ENCODE measurements around the gene PEX14. TPM values are rescaled to one million over a fixed set of nuclear protein-coding genes. Genes with fewer than 3 reads are reported as not detected.

PEX14 gene
- total RNA-seq, 1 experiment from 2014 or later: 27.3 TPM

DNA sequence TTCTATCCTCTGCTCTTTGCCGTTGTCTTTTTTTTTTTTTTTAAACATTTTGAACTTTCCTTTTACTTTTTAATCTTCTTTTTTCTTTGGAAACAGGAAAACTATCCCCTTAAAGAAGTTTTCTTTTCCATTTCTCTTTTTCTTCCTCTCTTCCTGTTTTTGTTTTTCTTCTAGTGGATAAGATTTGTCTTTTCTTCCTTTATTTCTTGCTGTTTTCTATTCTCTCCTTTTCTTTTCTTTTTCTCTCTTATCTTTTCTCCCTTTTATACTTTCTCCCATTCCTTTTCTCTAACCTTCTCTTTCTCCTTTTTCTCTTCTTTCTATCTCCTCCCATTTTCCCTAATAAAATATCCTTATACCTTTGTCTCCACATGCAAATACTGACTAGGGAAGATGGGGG, 46.2 kb downstream of the PEX14 start:
- Mint-ChIP-seq H3K27me3 (ENCODE audit: low read depth) (no peaks in the 10 kb centered on the region), H3K9me3 (no peaks in the 10 kb centered on the region), H3K27ac (no peak overlapping the region; the same call in 1 of the 2 replicates), H3K4me3 (no peak overlapping the region), H3K36me3 (peaks cover 3% of the 10 kb centered on the region; the same call in 1 of the 2 replicates), H3K4me1 (peaks cover 64% of the 10 kb centered on the region)
- ATAC-seq (no peak), DNase-seq (ENCODE audit: low spot score) (no peak)
- no peak for TF ChIP-seq MXD4 (CRISPR knock-in tag; IDR thresholded peaks at IDR 0.05; ENCODE audit: borderline replicate concordance)
- TF ChIP-seq, protein P1, sequence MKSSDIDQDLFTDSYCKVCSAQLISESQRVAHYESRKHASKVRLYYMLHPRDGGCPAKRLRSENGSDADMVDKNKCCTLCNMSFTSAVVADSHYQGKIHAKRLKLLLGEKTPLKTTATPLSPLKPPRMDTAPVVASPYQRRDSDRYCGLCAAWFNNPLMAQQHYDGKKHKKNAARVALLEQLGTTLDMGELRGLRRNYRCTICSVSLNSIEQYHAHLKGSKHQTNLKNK (CRISPR knock-in tag; IDR thresholded peaks at IDR 0.05): no peak
- CTCF ChIA-PET: interaction anchor here (1.4 to 4.3 kb wide), 2 partner anchors 13 to 389 kb away, joined by 4 to 26 read pairs; no protein-coding TSS in a partner anchor
- POLR2A ChIA-PET: interaction anchor here (0.6 kb wide), 1 partner anchor 118 kb away, joined by 3 read pairs; no protein-coding TSS in a partner anchor

DNA sequence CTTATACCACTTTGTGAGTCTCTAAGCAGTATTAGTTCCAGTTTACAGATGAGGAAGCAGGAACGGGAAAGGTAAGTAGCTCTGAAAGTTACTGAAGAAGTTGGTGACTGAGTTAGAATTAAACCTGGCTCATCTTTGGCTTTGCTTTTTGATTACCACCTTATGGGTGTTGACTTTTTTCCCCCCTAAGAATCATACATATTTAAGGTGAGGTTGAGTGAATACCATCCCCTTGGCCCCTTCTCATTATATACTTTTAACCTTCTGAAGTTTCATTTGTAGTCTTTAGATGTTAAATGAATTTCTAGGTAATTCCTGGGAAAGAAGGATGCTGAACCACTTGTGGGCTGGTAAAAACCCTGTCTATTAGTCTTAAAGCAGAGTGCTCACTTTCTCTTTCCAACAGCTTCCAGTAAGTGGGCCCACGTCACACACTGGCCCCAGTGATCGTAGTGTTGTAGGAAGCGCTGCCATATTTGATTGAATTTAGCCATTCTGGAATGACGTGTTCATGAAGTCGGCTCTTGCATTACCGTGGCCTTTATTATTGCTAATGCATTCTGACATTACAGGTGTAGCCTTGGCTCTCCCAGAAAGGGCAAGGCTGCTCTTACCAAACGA, 46.9 kb downstream of the PEX14 start:
- ATAC-seq (no peak), DNase-seq (ENCODE audit: low spot score) (no peak)
- Mint-ChIP-seq H3K4me1 (peaks cover 57% of the 10 kb centered on the region), H3K36me3 (peaks cover 3% of the 10 kb centered on the region; the same call in 1 of the 2 replicates), H3K27ac (no peak overlapping the region), H3K9me3 (no peaks in the 10 kb centered on the region), H3K4me3 (no peak overlapping the region), H3K27me3 (ENCODE audit: low read depth) (no peaks in the 10 kb centered on the region)
- TF ChIP-seq, protein P1 (CRISPR knock-in tag; IDR thresholded peaks at IDR 0.05): no peak
- TF ChIP-seq ZNF219 (CRISPR knock-in tag; IDR thresholded peaks at IDR 0.05; ENCODE audit: borderline replicate concordance): no peak
- TF ChIP-seq, protein P2, sequence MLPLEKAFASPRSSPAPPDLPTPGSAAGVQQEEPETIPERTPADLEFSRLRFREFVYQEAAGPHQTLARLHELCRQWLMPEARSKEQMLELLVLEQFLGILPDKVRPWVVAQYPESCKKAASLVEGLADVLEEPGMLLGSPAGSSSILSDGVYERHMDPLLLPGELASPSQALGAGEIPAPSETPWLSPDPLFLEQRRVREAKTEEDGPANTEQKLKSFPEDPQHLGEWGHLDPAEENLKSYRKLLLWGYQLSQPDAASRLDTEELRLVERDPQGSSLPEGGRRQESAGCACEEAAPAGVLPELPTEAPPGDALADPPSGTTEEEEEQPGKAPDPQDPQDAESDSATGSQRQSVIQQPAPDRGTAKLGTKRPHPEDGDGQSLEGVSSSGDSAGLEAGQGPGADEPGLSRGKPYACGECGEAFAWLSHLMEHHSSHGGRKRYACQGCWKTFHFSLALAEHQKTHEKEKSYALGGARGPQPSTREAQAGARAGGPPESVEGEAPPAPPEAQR (CRISPR knock-in tag; IDR thresholded peaks at IDR 0.05): no peak
- TF ChIP-seq, protein P3, sequence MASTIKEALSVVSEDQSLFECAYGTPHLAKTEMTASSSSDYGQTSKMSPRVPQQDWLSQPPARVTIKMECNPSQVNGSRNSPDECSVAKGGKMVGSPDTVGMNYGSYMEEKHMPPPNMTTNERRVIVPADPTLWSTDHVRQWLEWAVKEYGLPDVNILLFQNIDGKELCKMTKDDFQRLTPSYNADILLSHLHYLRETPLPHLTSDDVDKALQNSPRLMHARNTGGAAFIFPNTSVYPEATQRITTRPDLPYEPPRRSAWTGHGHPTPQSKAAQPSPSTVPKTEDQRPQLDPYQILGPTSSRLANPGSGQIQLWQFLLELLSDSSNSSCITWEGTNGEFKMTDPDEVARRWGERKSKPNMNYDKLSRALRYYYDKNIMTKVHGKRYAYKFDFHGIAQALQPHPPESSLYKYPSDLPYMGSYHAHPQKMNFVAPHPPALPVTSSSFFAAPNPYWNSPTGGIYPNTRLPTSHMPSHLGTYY (CRISPR knock-in tag; IDR thresholded peaks at IDR 0.05): no peak
- TF ChIP-seq, protein P4, sequence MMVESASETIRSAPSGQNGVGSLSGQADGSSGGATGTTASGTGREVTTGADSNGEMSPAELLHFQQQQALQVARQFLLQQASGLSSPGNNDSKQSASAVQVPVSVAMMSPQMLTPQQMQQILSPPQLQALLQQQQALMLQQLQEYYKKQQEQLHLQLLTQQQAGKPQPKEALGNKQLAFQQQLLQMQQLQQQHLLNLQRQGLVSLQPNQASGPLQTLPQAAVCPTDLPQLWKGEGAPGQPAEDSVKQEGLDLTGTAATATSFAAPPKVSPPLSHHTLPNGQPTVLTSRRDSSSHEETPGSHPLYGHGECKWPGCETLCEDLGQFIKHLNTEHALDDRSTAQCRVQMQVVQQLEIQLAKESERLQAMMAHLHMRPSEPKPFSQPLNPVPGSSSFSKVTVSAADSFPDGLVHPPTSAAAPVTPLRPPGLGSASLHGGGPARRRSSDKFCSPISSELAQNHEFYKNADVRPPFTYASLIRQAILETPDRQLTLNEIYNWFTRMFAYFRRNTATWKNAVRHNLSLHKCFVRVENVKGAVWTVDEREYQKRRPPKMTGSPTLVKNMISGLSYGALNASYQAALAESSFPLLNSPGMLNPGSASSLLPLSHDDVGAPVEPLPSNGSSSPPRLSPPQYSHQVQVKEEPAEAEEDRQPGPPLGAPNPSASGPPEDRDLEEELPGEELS (CRISPR knock-in tag; IDR thresholded peaks at IDR 0.05): no peak
- TF ChIP-seq, protein P5, sequence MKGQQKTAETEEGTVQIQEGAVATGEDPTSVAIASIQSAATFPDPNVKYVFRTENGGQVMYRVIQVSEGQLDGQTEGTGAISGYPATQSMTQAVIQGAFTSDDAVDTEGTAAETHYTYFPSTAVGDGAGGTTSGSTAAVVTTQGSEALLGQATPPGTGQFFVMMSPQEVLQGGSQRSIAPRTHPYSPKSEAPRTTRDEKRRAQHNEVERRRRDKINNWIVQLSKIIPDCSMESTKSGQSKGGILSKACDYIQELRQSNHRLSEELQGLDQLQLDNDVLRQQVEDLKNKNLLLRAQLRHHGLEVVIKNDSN (CRISPR knock-in tag; IDR thresholded peaks at IDR 0.05): no peak
- ChIA-PET CTCF (interaction anchor here (1.0 to 4.3 kb wide), 3 partner anchors 14 to 389 kb away, joined by 3 to 26 read pairs (median 4); no protein-coding TSS in a partner anchor), POLR2A (no interaction called here)

DNA sequence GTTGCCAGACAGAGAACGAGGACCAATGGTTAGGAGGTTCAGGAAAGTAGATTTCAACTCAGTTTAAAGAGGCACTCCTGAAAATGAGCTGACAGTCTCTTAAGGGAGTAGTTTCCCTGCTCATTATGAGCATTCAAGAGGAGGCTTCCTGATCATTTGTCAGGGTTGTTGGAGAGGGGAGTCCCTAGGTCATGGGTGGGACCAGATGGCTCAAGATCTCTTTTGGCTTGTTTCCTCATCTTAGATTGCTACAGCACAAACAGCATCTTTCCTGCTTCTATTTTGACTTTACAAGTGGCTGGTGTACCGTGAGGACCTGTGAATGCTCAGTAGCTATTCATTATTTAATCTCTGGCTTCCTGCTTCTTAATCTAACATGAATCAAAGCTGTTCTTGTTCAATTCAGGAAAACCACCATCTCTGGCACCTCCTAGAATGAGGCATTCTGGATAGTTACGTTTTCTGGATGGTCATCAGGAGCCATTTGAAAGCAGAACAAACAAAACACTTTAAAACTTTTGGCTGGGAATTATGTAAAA, 47.6 kb downstream of the PEX14 start:
- POLR2A ChIA-PET: no interaction called here
- H3K27me3 Mint-ChIP-seq (ENCODE audit: low read depth): no peaks in the 10 kb centered on the region
- CTCF ChIA-PET: interaction anchor here (0.7 to 1.6 kb wide), 5 partner anchors 9 to 108 kb away, joined by 3 to 6 read pairs (median 4); no protein-coding TSS in a partner anchor
- H3K4me3 Mint-ChIP-seq: no peak overlapping the region
- ATAC-seq (no peak), DNase-seq (ENCODE audit: low spot score) (no peak)
- H3K4me1 Mint-ChIP-seq: peaks cover 50% of the 10 kb centered on the region
- peaks cover 3% of the 10 kb centered on the region; the same call in 1 of the 2 replicates for H3K36me3 Mint-ChIP-seq
- no peaks in the 10 kb centered on the region for H3K9me3 Mint-ChIP-seq
- H3K27ac Mint-ChIP-seq: peak overlapping the region; percentile 16; the same call in 1 of the 2 replicates
- TF ChIP-seq CREB1 (CRISPR knock-in tag; IDR thresholded peaks at IDR 0.05) (no peak), KAT7 (CRISPR knock-in tag; IDR thresholded peaks at IDR 0.05; ENCODE audit: borderline replicate concordance) (no peak), NFYB (CRISPR knock-in tag; conservative IDR thresholded peaks at IDR 0.05; ENCODE audit: low read depth) (no peak), TCF7 (CRISPR knock-in tag; IDR thresholded peaks at IDR 0.05; ENCODE audit: low read depth) (no peak), NR3C1 (CRISPR knock-in tag; conservative IDR thresholded peaks at IDR 0.05; ENCODE audit: low read depth) (no peak), CREM (CRISPR knock-in tag; IDR thresholded peaks at IDR 0.05) (no peak), GRHL2 (CRISPR knock-in tag; IDR thresholded peaks at IDR 0.05; ENCODE audit: insufficient replicate concordance, severe bottlenecking) (no peak), HMGA2 (CRISPR knock-in tag; IDR thresholded peaks at IDR 0.05) (no peak), ZNF423 (CRISPR knock-in tag; IDR thresholded peaks at IDR 0.05) (no peak)
- TF ChIP-seq, protein P6, sequence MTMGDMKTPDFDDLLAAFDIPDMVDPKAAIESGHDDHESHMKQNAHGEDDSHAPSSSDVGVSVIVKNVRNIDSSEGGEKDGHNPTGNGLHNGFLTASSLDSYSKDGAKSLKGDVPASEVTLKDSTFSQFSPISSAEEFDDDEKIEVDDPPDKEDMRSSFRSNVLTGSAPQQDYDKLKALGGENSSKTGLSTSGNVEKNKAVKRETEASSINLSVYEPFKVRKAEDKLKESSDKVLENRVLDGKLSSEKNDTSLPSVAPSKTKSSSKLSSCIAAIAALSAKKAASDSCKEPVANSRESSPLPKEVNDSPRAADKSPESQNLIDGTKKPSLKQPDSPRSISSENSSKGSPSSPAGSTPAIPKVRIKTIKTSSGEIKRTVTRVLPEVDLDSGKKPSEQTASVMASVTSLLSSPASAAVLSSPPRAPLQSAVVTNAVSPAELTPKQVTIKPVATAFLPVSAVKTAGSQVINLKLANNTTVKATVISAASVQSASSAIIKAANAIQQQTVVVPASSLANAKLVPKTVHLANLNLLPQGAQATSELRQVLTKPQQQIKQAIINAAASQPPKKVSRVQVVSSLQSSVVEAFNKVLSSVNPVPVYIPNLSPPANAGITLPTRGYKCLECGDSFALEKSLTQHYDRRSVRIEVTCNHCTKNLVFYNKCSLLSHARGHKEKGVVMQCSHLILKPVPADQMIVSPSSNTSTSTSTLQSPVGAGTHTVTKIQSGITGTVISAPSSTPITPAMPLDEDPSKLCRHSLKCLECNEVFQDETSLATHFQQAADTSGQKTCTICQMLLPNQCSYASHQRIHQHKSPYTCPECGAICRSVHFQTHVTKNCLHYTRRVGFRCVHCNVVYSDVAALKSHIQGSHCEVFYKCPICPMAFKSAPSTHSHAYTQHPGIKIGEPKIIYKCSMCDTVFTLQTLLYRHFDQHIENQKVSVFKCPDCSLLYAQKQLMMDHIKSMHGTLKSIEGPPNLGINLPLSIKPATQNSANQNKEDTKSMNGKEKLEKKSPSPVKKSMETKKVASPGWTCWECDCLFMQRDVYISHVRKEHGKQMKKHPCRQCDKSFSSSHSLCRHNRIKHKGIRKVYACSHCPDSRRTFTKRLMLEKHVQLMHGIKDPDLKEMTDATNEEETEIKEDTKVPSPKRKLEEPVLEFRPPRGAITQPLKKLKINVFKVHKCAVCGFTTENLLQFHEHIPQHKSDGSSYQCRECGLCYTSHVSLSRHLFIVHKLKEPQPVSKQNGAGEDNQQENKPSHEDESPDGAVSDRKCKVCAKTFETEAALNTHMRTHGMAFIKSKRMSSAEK (CRISPR knock-in tag; IDR thresholded peaks at IDR 0.05; ENCODE audit: borderline replicate concordance): no peak
- TF ChIP-seq, protein P7, sequence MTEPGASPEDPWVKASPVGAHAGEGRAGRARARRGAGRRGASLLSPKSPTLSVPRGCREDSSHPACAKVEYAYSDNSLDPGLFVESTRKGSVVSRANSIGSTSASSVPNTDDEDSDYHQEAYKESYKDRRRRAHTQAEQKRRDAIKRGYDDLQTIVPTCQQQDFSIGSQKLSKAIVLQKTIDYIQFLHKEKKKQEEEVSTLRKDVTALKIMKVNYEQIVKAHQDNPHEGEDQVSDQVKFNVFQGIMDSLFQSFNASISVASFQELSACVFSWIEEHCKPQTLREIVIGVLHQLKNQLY (CRISPR knock-in tag; IDR thresholded peaks at IDR 0.05): no peak

Data from WTC11 (cell line).